Osteoblast (primary cell): ENCODE data around the gene ARL10. TPM values are rescaled to one million over a fixed set of nuclear protein-coding genes. Genes with fewer than 3 reads are reported as not detected.

Experiments
- DNase-seq: peaks from one replicate; pipeline ENCODE4 v3.0.0; 2011; ENCODE audit warnings: low spot score, mixed read lengths; ENCODE audit not compliant: insufficient read length; ENCODE audit errors: missing footprints
- H2AFZ ChIP-seq: 2 replicates; pipeline ENCODE4 v1.6.0; 2011; ENCODE audit warnings: mild to moderate bottlenecking, low read length
- H3K27ac ChIP-seq: 2 replicates; pipeline ENCODE4 v1.5.1; 2011; ENCODE audit warnings: mild to moderate bottlenecking, low read depth, low read length, moderate library complexity
- H3K27me3 ChIP-seq: 2 replicates; pipeline ENCODE4 v1.6.0; 2012; ENCODE audit warnings: mild to moderate bottlenecking, control low read depth, inconsistent platforms, low read length, moderate library complexity; ENCODE audit not compliant: insufficient read depth
- H3K36me3 ChIP-seq: 2 replicates; pipeline ENCODE4 v1.5.1; 2011; ENCODE audit warnings: mild to moderate bottlenecking, low read length, control low read depth, moderate library complexity; ENCODE audit not compliant: insufficient read depth
- H3K4me1 ChIP-seq: 2 replicates; pipeline ENCODE4 v1.5.1; 2011; ENCODE audit warnings: mild to moderate bottlenecking, low read length, control low read depth, moderate library complexity; ENCODE audit not compliant: insufficient read depth
- H3K4me2 ChIP-seq: 2 replicates; pipeline ENCODE4 v1.6.0; 2011; ENCODE audit warnings: mild to moderate bottlenecking, low read length; ENCODE audit not compliant: insufficient read depth
- H3K4me3 ChIP-seq: fragments of 200-600 bp; sonication (generic); 3 replicates; pipeline ENCODE4 v1.5.1; 2012; ENCODE audit warnings: mild to moderate bottlenecking, low read length, inconsistent platforms; ENCODE audit not compliant: insufficient read depth
- H3K79me2 ChIP-seq: 2 replicates; pipeline ENCODE4 v1.6.0; 2012; ENCODE audit warnings: mild to moderate bottlenecking, low read length, control low read depth, inconsistent platforms; ENCODE audit not compliant: insufficient read depth
- H3K9me3 ChIP-seq: 2 replicates; pipeline ENCODE4 v1.5.1; 2011; ENCODE audit warnings: low read depth, low read length, control low read depth
- H4K20me1 ChIP-seq: 2 replicates; pipeline ENCODE4 v1.6.0; 2012; ENCODE audit warnings: mild to moderate bottlenecking, low read length, control low read depth; ENCODE audit not compliant: insufficient read depth
- CTCF ChIP-seq: IDR thresholded peaks from 2 replicates; pipeline ENCODE4 v1.5.1; 2011; ENCODE audit warnings: mild to moderate bottlenecking, low read depth, low read length, moderate library complexity; ENCODE audit errors: extremely low read depth
- total RNA-seq: library from RNA; depleted of rRNA; stranded (reverse); fragments of >200 nt; gene quantifications from 2 replicates; pipeline ENCODE4 v1.2.3, GENCODE V29; 2012

Gene ARL10
- total RNA-seq, 1 donor = 14.1 TPM

- Histone ChIP-seq H3K79me2 (peaks cover 62% of the 10 kb centered on the region), H3K4me3 (no peak overlapping the region), H3K4me1 (no peaks in the 10 kb centered on the region), H3K27me3 (no peaks in the 10 kb centered on the region), H3K4me2 (no peak overlapping the region), H3K27ac (no peak overlapping the region), H4K20me1 (peaks cover 37% of the 10 kb centered on the region), H3K9me3 (no peaks in the 10 kb centered on the region), H2AFZ (no peak overlapping the region), H3K36me3 (peaks cover 71% of the 10 kb centered on the region)
- TF ChIP-seq CTCF = no peak
- no peak for DNase-seq
These were observed 13.0 kb upstream of the ARL10 start for GRCh38 chr5:176352116-176352878.

- no peak overlapping the region for H3K27ac ChIP-seq
These were observed 11.8 kb upstream of the ARL10 start for GRCh38 chr5:176353533-176353932.

GRCh38 chr5:176355400-176356178, 9.7 kb upstream of the ARL10 start:
- peaks cover 57% of the 10 kb centered on the region for H3K36me3 ChIP-seq
- DNase-seq = no peak
- H4K20me1 ChIP-seq = peaks cover 47% of the 10 kb centered on the region
- H3K9me3 ChIP-seq = no peaks in the 10 kb centered on the region
- H3K4me3 ChIP-seq = no peak overlapping the region
- H3K4me1 ChIP-seq = no peaks in the 10 kb centered on the region
- H3K79me2 ChIP-seq = peaks cover 83% of the 10 kb centered on the region
- TF ChIP-seq CTCF = no peak
- H3K4me2 ChIP-seq = no peak overlapping the region
- H2AFZ ChIP-seq = no peak overlapping the region
- no peak overlapping the region for H3K27ac ChIP-seq
- no peaks in the 10 kb centered on the region for H3K27me3 ChIP-seq

More at GRCh38 chr5:176353533-176353932, 11.8 kb upstream of the ARL10 start:
- no peaks in the 10 kb centered on the region for H3K27me3 ChIP-seq
- no peak overlapping the region for H3K4me2 ChIP-seq
- H3K79me2 ChIP-seq = peaks cover 75% of the 10 kb centered on the region
- peaks cover 43% of the 10 kb centered on the region for H4K20me1 ChIP-seq
- no peak for TF ChIP-seq CTCF
- H3K4me1 ChIP-seq = no peaks in the 10 kb centered on the region
- H2AFZ ChIP-seq = no peak overlapping the region
- H3K36me3 ChIP-seq = peaks cover 67% of the 10 kb centered on the region
- H3K4me3 ChIP-seq = no peak overlapping the region
- no peak for DNase-seq
- H3K9me3 ChIP-seq = no peaks in the 10 kb centered on the region

GRCh38 chr5:176356179-176356566, 9.1 kb upstream of the ARL10 start:
- Histone ChIP-seq H3K27ac (no peak overlapping the region), H3K4me1 (no peaks in the 10 kb centered on the region), H3K36me3 (peaks cover 54% of the 10 kb centered on the region), H4K20me1 (peaks cover 51% of the 10 kb centered on the region), H3K4me3 (no peak overlapping the region), H2AFZ (no peak overlapping the region), H3K4me2 (no peak overlapping the region), H3K27me3 (no peaks in the 10 kb centered on the region), H3K9me3 (no peaks in the 10 kb centered on the region), H3K79me2 (peaks cover 84% of the 10 kb centered on the region)
- no peak for DNase-seq
- no peak for TF ChIP-seq CTCF
